HG03565 (cell line): ENCODE data around the gene WNT5B.
A peak's percentile ranks its signal among the peaks of the same experiment; 100 is the strongest.
"Not testable (repeated sequence)": the region's sequence is repeated elsewhere in the genome, so short reads cannot be mapped to it uniquely, and the experiment has no call there.

Experiments used
- ATAC-seq: cut with Tn5 transposase; IDR thresholded peaks from one replicate; pipeline ENCODE4 v1.9.1; 2021; ENCODE audit warnings: mild to moderate bottlenecking, moderate library complexity; ENCODE audit not compliant: unreplicated experiment

The WNT5B gene

GRCh38 chr12:1595690-1596347 lies 33.2 kb upstream of the WNT5B start:
- no peak for ATAC-seq

DNA sequence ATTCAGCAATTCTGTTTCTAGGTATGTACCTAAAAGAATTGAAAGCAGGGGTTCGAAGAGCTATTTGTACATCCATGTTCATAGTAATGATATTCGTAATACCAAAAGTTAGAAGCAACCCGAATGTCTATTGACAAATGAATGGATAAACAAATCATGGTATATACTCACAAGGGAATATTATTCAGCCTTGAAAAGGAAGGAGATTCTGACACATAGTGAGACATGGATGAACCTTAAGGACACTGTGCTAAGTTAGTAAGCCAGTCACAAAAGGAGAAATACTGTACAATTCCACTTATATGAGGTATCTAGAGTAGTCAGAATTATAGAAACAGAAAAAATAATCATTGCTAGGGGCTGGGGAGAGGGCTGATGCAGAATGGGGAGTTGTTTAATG lies 30.3 kb upstream of the WNT5B start:
- no peak for ATAC-seq

- not testable (repeated sequence) for ATAC-seq
These were observed 26.3 kb upstream of the WNT5B start for GRCh38 chr12:1602706-1603105.

DNA sequence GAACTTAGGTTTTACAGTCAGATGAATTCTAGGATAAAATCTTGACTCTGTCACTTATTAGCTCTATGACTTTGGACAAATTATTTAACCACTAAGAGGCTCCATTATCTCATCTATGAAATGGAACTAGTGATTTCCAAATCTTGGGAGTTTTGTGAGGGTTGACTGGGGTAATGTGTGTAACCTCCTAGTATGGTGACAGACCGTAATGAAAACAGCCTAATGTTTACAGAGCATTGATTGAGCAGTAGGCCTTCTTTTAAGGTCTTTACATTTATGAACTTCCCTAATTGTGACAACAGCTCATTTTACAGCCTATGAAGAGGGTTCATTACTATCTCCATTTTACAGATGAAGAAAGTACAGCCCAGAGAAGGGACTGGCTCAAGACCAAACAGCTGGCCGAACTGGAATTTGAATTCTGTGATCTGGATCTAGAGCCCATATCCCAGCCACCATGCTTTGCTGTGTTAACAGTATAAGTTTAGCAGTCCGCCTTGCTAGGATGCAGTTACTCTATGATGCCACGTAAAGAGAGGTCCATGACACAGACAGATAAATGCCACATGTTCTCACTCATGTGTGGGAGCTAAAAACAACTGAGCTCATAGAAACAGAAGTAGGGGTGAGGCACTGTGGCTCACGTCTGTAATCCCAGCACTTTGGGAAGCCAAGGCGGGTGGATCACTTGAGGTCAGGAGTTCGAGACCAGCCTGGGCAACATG lies 25.6 kb upstream of the WNT5B start:
- ATAC-seq = no peak

DNA sequence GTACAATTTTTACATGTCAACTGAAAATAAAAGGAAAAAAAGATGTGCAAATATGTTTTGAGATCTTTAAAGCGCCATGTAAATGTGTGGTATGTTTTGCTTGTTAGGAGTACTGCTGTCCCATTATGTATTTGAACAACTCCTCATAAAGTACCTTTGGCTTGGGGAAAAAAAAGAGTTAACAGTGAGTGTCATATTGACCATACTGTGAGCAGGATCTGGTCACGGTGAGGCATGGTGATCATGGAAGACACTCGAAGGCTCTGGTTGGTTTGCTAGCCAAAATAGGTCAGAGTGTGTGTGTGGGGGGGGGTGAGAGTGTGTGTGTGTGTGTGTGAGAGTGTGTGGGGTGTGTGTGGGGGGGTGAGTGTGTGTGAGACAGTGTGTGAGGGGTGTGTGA lies 24.6 kb upstream of the WNT5B start:
- ATAC-seq = no peak

DNA sequence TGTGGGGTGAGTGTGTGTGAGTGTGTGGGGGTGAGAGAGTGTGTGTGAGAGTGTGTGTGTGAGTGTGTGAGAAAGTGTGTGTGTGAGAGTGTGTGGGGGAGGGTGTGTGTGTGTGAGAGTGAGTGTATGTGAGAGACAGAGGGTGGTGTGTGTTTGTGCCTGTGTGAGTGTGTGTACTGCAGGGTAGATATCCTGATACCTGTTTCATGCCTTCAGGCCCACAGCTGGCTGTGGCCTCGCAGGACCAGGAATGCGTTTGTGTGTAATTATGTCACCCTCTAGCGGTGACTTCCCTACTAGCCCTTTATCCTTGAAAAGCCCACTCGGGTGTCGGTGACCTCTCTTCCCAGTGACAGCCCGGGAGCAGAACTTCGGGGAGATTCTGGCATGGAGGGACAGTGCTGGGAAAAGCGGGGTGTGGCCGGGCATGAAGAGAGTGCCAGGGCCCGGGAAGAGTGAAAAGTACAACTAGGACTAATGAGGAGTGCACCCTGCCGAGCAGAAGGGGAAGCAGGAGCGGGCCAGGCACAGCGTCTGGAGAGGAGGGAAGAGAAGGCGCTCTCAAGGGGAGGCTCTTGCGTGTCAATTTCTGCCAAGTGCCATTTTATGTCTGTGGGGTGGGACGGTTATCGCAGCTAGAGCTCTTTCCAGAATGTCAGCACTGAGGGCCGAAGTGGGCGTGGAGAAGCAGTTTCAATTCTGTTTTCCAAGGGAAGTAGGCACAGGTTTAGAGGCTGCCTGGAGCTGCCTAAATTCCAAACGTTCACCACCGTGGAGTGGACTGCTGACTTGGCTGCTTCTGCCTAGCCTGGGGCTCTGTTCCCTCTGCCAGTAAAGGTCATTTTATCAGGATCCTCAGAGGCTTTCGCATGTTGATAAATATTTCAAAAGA lies 23.7 kb upstream of the WNT5B start:
- ATAC-seq = no peak

GRCh38 chr12:1606021-1606622 lies 22.9 kb upstream of the WNT5B start:
- ATAC-seq = peak; percentile 51

DNA sequence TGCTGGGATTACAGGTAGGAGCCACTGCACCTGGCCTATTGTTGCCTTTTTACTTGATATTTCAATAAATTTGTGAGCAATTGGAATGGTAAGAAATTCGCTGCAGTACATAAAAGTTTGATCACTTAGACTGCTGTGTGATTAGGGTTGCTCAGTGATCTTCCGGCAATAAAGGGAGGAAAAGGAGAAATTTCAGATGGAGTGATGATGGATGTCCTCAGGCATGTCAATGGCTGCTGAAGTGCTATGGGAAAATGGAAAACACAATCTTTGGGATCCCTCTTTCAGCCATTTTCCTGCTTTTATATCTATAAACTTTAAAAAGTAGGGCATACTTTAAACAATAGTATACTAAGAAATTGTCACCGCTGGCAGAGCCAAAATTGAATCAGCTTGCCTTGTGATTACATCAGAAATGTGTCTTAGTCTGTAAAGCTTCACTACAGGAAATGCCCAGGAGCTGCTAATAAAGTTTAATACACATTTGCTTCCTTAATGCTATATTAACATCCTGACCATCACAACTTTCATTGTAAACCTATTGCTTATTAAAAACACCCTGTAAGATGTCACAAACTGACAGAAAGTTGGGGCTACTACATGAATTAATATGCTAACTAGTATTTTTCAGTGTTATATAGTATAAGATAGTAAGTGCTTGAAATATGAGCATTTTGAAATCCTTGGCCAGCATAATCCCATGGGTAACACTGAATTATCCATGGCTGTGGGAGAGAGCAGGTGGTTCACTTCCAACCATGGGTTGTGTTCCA lies 20.9 kb upstream of the WNT5B start:
- ATAC-seq = no peak

DNA sequence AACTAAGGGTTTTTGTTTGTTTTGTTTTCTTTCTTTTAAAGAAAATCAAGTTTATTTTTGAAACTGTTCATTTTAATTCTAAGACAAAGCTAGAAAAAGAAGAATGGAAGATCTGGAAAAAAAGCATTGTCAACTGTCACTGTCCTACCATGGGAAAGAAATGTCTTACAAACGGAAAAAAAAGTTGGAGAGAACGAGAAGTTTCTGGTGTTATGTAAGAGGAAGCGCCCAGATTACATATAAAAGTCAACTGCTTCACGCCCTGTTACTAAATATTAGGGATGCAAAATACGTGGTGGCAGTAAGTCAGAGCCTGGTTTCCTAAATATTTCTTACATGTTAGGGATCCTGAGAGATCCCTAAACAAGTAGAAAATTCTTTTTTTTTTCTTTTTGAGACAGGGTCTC lies 20.3 kb upstream of the WNT5B start:
- no peak for ATAC-seq

DNA sequence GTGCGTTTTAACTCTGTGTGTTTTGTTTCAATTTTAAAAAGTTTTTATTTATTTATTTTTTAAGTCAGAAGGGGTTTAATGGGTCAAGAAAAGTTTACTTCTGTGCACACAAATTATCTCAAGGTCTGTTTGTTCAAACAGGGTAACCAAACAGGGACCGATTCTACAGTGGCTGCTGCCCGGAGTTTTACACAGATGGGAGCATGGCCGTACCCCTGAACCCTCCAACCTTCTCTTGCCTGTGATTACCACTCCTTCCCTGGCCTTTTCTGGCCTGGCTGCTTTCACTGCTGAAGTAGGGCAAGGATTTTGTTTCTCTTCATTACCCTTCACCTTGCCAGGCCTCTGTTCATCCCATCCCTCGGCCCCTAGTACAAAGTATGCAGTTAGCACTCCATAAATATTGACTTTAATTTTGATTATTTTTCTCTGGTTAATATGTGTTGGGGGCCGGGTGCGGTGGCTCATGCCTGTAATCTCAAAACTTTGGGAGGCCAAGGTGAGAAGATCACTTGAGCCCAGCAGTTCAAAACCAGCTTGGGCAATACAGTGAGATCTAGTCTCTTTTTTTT lies 18.9 kb upstream of the WNT5B start:
- ATAC-seq = no peak

DNA sequence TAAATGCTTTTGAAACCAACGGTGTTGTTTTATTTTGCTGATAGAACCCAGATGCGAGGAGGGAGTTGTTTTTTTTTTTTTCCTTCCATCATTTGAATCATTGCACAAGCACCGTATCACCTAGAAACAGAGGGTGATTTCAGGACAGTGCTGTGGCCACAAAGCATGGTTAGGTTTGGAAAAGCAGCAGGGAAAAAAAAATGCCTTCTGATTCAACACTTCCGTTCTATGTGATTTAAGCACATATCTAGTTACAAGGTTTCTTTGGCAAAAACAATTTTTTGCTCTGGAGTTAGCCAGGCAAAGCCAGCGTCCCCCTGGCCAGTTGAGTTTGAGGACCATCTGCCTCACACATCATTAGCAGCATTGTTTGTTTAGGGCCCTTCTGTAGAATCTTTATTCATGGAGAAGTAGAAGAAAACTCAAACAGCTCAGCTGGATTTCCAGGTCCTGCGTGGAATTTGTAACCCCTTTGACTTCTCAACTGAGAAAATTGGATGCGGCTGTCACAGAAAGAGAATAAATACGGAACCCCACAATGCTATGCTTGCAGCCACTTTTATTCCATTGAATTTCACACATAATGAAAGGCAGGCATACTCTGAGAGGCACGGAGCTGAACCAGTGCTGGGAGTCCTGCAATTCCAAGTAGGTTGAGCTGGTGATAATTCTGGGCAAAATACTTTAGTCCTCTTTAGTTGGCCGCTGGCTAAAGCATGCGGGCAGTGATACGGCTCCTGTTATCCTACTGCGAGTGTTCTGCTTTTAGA lies 17.0 kb upstream of the WNT5B start:
- no peak for ATAC-seq

DNA sequence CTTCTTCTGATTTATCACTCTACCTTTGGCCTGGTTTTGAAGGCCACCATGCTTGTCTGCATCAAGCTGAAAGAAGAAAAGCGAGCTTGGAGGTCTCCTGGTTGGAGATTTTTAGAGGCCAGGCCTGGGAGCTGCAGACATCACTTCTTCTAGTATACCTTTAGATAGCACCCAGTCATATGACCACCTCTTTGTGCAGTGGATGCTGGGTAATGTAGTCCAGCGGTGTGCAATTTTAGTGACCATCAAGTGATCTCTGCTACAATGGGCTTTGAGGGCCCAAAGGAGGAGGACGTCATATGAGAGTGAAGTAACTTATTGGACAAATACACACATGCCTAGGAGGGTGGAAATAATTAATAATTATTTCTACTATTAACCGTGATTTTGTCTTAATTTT lies 15.2 kb upstream of the WNT5B start:
- ATAC-seq = no peak

DNA sequence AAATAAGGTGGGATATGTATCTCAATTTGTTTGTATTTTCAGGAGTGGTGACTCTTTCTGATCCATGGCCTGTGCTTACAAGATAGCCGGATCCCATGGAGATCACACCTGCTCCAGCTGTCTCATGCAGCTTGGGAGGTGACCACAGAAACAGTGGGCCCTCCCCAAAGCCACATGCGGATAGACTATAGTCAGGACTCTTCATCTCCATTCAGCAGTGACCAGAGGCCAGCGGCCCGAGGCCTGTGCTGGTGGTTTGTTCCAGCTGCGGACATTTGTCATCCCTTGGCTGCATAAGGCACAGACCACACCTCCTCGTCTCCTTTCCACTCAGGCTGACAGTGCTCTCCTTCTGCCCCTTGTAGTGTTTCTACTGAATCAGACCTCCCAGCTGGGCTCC lies 14.7 kb upstream of the WNT5B start:
- no peak for ATAC-seq

- no peak for ATAC-seq
These were observed 12.6 kb upstream of the WNT5B start for GRCh38 chr12:1616233-1617066.

DNA sequence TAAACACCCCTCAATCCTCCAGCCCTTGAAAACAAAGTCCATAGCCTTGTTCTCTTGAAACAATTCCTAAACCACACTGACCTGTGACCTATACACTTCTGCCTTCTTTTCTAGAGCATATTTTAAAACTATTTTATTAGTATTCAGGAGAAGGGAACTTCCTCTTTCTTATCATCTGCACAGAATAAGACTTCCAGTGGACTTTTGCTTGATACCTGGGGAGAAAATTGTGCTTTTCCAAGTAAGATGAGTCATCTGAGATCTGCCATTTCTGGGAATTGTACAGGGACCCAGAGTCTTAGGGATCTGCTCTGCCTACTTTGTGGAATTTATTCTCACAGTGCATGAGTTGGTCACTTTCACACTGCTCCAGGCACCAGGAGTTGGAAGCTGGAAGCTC lies 10.5 kb upstream of the WNT5B start:
- ATAC-seq = no peak

DNA sequence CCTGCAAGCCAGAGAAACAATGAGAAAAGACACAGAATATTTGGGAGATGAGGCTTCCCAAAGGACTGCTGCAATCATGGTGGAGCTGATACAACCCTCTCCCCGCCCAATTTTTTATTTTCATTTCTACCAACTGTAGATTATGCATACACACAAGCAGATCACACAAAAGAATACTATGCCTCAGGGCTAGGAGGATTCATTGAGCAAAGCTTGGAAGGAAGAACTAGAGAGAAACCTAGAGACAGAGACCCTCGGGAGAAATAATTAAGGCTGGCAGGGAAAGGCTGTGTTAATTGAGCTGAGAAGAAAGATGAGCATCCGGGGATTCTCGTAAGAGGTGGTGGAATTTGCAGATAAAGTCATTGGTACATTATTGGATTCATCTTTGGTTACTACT lies 9.9 kb upstream of the WNT5B start:
- ATAC-seq = no peak

GRCh38 chr12:1619587-1619986 lies 9.4 kb upstream of the WNT5B start:
- no peak for ATAC-seq

- no peak for ATAC-seq
These were observed 8.9 kb upstream of the WNT5B start for GRCh38 chr12:1620092-1620491.

- ATAC-seq = no peak
These were observed 6.6 kb upstream of the WNT5B start for GRCh38 chr12:1622406-1622805.
